Kidney epithelial cell (primary cell): ENCODE results near the gene GNA12. TPM values are rescaled to one million over a fixed set of nuclear protein-coding genes. Genes with fewer than 3 reads are reported as not detected.
"Not testable (repeated sequence)": the region's sequence is repeated elsewhere in the genome, so short reads cannot be mapped to it uniquely, and the experiment has no call there.

ENCODE experiments used
- DNase-seq: peaks from one replicate; pipeline ENCODE4 v3.0.0-alpha.2; 2010; ENCODE audit warnings: low read depth
- H3K27me3 ChIP-seq: 2 replicates; pipeline ENCODE4 v1.6.0; 2011; ENCODE audit warnings: low read length; ENCODE audit not compliant: control insufficient read depth, insufficient read depth
- H3K36me3 ChIP-seq: 2 replicates; pipeline ENCODE4 v1.5.1; 2011; ENCODE audit warnings: low read length; ENCODE audit not compliant: control insufficient read depth, insufficient read depth
- H3K4me3 ChIP-seq: 2 replicates; pipeline ENCODE4 v1.5.1; 2011; ENCODE audit warnings: low read depth, mild to moderate bottlenecking, control low read depth, low read length
- total RNA-seq: library from RNA; depleted of rRNA; stranded (reverse); fragments of >200 nt; gene quantifications from 2 replicates; pipeline ENCODE4 v1.2.3, GENCODE V29; 2015
- TF ChIP-seq, protein P1 (sequence below): IDR thresholded peaks from 2 replicates; pipeline ENCODE4 v1.5.1; 2011; ENCODE audit warnings: mild to moderate bottlenecking, moderate library complexity, low read length, control low read depth, inconsistent platforms; ENCODE audit not compliant: insufficient read depth, poor library complexity, severe bottlenecking

GNA12 gene
- total RNA-seq, 1 donor from 2014 or later: 40.7 TPM

DNA sequence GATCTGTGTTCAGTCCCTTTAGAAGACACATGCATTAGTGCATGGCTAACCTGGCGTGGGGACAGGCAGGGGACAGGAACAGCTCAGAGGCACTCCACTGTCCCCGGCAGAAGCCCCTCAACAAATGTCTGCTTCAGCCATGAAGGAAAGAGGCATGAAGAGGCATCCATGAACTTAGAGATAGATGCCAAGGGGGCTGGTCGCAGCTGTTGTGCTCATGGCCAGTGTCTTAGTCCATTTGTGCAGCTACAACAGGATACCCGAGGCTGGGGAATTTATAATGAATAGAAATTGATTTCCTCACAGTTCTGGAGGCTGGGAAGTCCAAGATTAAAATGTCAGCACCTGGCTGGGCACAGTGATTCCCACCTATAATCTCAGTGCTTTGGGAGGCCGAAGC is 14.5 kb upstream of the GNA12 start:
- Histone ChIP-seq H3K36me3 (no peaks in the 10 kb centered on the region), H3K4me3 (no peak overlapping the region), H3K27me3 (no peaks in the 10 kb centered on the region)
- DNase-seq: no peak
- TF ChIP-seq, protein P1, sequence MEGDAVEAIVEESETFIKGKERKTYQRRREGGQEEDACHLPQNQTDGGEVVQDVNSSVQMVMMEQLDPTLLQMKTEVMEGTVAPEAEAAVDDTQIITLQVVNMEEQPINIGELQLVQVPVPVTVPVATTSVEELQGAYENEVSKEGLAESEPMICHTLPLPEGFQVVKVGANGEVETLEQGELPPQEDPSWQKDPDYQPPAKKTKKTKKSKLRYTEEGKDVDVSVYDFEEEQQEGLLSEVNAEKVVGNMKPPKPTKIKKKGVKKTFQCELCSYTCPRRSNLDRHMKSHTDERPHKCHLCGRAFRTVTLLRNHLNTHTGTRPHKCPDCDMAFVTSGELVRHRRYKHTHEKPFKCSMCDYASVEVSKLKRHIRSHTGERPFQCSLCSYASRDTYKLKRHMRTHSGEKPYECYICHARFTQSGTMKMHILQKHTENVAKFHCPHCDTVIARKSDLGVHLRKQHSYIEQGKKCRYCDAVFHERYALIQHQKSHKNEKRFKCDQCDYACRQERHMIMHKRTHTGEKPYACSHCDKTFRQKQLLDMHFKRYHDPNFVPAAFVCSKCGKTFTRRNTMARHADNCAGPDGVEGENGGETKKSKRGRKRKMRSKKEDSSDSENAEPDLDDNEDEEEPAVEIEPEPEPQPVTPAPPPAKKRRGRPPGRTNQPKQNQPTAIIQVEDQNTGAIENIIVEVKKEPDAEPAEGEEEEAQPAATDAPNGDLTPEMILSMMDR: no peak

DNA sequence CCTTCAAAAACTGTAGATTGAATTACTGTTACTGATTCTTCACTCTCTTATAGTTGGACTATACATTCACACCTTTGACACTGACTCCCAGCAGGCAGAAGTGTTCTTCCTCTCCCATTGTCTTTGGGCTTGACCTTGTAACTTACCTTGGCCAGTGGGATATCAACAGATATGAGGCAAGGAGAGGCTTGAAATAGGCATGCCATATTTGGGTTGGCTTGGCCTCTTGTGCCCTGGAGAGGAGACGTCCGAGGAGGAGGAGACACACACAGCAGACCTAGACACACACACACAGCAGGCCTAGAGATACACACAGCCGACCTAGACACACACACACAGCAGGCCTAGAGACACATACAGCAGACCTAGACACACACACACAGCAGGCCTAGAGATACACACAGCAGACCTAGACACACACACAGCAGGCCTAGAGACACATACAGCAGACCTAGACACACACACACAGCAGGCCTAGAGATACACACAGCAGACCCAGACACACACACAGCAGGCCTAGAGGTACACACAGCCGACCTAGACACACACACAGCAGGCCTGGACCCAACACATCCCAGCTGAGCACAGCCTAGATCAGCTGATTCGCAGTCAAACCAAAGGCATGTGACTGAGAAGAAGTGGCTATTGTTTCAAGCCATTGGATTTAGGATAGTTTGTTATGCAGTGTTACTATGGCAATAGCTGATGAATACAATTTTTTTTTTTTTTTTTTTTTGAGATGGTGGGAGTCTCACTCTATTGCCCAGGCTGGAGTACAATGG is 12.5 kb upstream of the GNA12 start:
- TF ChIP-seq, protein P1: no peak
- H3K27me3 ChIP-seq: no peaks in the 10 kb centered on the region
- H3K4me3 ChIP-seq: no peak overlapping the region
- no peaks in the 10 kb centered on the region for H3K36me3 ChIP-seq
- no peak for DNase-seq

DNA sequence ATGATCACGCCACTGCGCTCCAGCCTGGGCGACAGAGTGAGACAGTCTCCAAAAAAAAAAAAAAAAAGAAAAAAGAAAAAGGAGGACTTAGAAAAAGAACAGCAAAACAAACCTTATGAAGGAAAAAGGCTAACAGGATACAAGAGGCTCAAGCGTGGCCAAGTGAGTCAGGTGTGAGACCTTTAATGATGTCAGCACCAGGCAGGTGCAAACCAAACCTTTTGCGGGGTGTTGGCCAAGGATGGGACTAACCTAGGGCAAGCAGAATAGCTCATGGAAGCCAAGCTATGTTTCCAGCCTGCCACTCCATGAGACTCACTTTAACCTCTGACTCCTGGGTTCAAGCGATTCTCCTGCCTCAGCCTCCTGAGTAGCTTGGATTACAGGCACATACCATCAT is 11.3 kb upstream of the GNA12 start:
- H3K36me3 ChIP-seq: no peaks in the 10 kb centered on the region
- H3K4me3 ChIP-seq: no peak overlapping the region
- TF ChIP-seq, protein P1: no peak
- DNase-seq: no peak
- no peaks in the 10 kb centered on the region for H3K27me3 ChIP-seq

DNA sequence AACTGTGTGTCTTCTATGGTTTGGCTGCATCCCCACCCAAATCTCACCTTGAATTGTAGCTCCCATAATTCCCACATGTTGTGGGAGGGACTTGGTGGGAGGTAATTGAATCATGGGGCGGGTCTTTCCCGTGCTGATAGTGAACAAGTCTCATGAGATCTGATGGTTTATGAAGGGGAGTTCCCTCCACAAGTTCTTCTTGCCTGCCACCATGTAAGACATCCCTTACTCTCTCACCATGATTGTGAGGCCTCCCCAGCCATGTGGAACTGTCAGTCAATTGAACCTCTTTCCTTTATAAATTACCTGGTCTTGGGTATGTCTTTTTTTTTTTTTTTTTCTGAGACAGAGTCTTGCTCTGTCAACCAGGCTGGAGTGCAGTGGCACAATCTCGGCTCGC is 9.4 kb upstream of the GNA12 start:
- H3K36me3 ChIP-seq, DNase-seq, H3K27me3 ChIP-seq, H3K4me3 ChIP-seq: not testable (repeated sequence)

DNA sequence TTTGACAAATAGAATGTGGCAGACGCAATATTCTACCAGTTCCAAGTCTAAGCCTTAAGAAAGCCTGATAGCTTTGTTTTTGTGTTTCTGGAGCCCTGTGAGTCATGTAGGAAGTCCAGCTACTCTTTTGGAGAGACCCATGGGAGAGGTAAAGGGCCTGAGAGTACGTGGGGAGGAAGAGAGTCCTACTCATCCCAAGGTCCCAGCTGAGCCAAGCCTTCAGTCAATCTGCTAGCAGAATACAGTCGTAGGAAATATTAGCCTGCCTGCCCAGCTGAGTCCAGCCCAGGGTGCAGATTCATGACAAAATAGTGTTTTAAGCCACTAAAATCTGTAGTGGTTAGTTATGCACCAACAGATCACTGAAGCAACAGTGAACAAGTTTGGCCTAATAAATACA is 9.0 kb upstream of the GNA12 start:
- Histone ChIP-seq H3K36me3 (no peaks in the 10 kb centered on the region), H3K4me3 (no peak overlapping the region), H3K27me3 (no peaks in the 10 kb centered on the region)
- TF ChIP-seq, protein P1: no peak
- DNase-seq: no peak

DNA sequence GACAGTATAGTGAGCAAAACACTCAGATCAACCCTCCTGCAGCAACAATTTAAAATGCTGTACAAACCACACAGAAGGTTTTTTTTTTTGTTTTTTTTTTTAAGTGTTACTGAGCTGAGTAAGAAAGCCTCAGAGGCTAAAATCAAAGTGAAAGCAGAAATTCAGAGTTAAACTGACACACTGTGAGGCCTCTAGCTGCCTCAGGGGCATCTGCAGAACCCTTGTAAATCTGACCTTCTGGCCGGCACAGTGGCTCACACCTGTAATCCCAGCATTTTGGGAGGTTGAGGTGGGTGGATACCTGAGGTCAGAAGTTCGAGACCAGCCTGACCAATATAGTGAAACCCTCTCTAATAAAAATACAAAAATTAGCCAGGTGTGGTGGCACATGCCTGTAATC is 7.4 kb upstream of the GNA12 start:
- no peaks in the 10 kb centered on the region for H3K36me3 ChIP-seq

More for the DNA sequence above, 7.4 kb upstream of the GNA12 start:
- no peak for DNase-seq
- Histone ChIP-seq H3K4me3 (no peak overlapping the region), H3K27me3 (no peaks in the 10 kb centered on the region)
- TF ChIP-seq, protein P1: no peak
